HEK293 (cell line): ENCODE data around the gene TMEM178A.

Source experiments
- CTCF ChIA-PET: fragments of 350-600 bp; formaldehyde crosslinking; extraction: SDS; loops from one replicate; lab custom pipeline; 2021; ENCODE audit warnings: antibody characterized with exemption; lab: Yijun Ruan, JAX
- POLR2A ChIA-PET: fragments of 300-600 bp; formaldehyde crosslinking; extraction: SDS; loops from one replicate; lab custom pipeline; 2020; ENCODE audit warnings: antibody characterized with exemption, inconsistent platforms; lab: Yijun Ruan, JAX
- H3K27ac ChIP-seq: fragments of 200-500 bp; sonication (Bioruptor generic); 2 replicates; pipeline ENCODE4 v1.5.1; 2014; ENCODE audit warnings: low read depth, low read length, control low read depth, inconsistent platforms; ENCODE audit errors: extremely low read depth
- H3K36me3 ChIP-seq, 2 experiments: fragments of 200-500 bp in 1 of 2; sonication (Bioruptor generic) in 1 of 2; 1 replicate in 1 of 2; 2 replicates in 1 of 2; pipeline ENCODE4 v1.5.1; 2014 to 2017; ENCODE audit warnings: inconsistent platforms in 2 of 2, low read length in 2 of 2; ENCODE audit not compliant: control insufficient read depth in 2 of 2, insufficient read depth in 1 of 2
- H3K4me1 ChIP-seq: fragments of 200-500 bp; sonication (Bioruptor generic); 2 replicates; pipeline ENCODE4 v1.5.1; 2014; ENCODE audit warnings: mild to moderate bottlenecking, low read length, inconsistent platforms; ENCODE audit not compliant: control insufficient read depth, insufficient read depth
- H3K4me3 ChIP-seq: 2 replicates; pipeline ENCODE4 v1.5.1; 2011; ENCODE audit warnings: low read depth, mild to moderate bottlenecking, control low read depth, low read length, moderate library complexity
- H3K9me3 ChIP-seq: fragments of 200-500 bp; sonication (Bioruptor generic); 2 replicates; pipeline ENCODE4 v1.5.1; 2014; ENCODE audit warnings: low read depth, low read length, inconsistent platforms; ENCODE audit not compliant: control insufficient read depth, insufficient read depth
- AEBP2 ChIP-seq: fragments of 450-650 bp; formaldehyde crosslinking; IDR thresholded peaks from 2 replicates; pipeline ENCODE4 v1.5.1; 2016; ENCODE audit warnings: missing biosample characterization, missing genetic modification characterization, borderline replicate concordance
- EGR2 ChIP-seq: fragments of 450-650 bp; formaldehyde crosslinking; IDR thresholded peaks from 2 replicates; pipeline ENCODE4 v1.5.1; 2016; ENCODE audit warnings: low read depth, missing biosample characterization, missing genetic modification characterization
- KLF8 ChIP-seq: fragments of 450-650 bp; formaldehyde crosslinking; IDR thresholded peaks from 2 replicates; pipeline ENCODE4 v1.5.1; 2016; ENCODE audit warnings: missing biosample characterization, missing genetic modification characterization
- PRDM6 ChIP-seq: fragments of 450-650 bp; formaldehyde crosslinking; IDR thresholded peaks from 2 replicates; pipeline ENCODE4 v1.5.1; 2017; ENCODE audit warnings: missing biosample characterization, missing genetic modification characterization
- SP2 ChIP-seq: fragments of 450-650 bp; formaldehyde crosslinking; IDR thresholded peaks from 2 replicates; pipeline ENCODE4 v1.5.1; 2016; ENCODE audit warnings: missing biosample characterization, missing genetic modification characterization
- TRIM28 ChIP-seq: IDR thresholded peaks from 2 replicates; pipeline ENCODE4 v1.6.1; 2011; ENCODE audit warnings: low read length, control low read depth, borderline replicate concordance
- ZBTB1 ChIP-seq: fragments of 450-650 bp; formaldehyde crosslinking; IDR thresholded peaks from 2 replicates; pipeline ENCODE4 v1.5.1; 2016; ENCODE audit warnings: missing biosample characterization, missing genetic modification characterization
- ZBTB44 ChIP-seq: fragments of 450-650 bp; IDR thresholded peaks from 2 replicates; pipeline ENCODE4 v1.5.1; 2018; ENCODE audit warnings: missing biosample characterization, mild to moderate bottlenecking, missing genetic modification characterization
- ZNF16 ChIP-seq: fragments of 450-650 bp; formaldehyde crosslinking; IDR thresholded peaks from 2 replicates; pipeline ENCODE4 v1.5.1; 2016; ENCODE audit warnings: low read depth, missing biosample characterization, missing genetic modification characterization
- ZNF174 ChIP-seq: fragments of 450-650 bp; formaldehyde crosslinking; IDR thresholded peaks from 2 replicates; pipeline ENCODE4 v1.5.0; 2017; ENCODE audit warnings: missing biosample characterization, mild to moderate bottlenecking, missing genetic modification characterization
- ZNF211 ChIP-seq: fragments of 450-650 bp; formaldehyde crosslinking; IDR thresholded peaks from 2 replicates; pipeline ENCODE4 v1.5.1; 2016; ENCODE audit warnings: low read depth, missing biosample characterization, missing genetic modification characterization
- ZNF26 ChIP-seq: fragments of 450-650 bp; formaldehyde crosslinking; IDR thresholded peaks from 2 replicates; pipeline ENCODE4 v1.5.1; 2016; ENCODE audit warnings: missing biosample characterization, missing genetic modification characterization
- ZNF341 ChIP-seq: fragments of 450-650 bp; formaldehyde crosslinking; IDR thresholded peaks from 2 replicates; pipeline ENCODE4; 2016; ENCODE audit warnings: low read depth, missing biosample characterization, missing genetic modification characterization
- ZNF37A ChIP-seq: fragments of 450-650 bp; IDR thresholded peaks from 2 replicates; pipeline ENCODE4 v1.5.1; 2018; ENCODE audit warnings: missing biosample characterization, missing genetic modification characterization
- ZNF391 ChIP-seq: fragments of 450-650 bp; formaldehyde crosslinking; IDR thresholded peaks from 2 replicates; pipeline ENCODE4 v1.5.1; 2016; ENCODE audit warnings: low read depth, missing biosample characterization, missing genetic modification characterization, borderline replicate concordance
- ZNF416 ChIP-seq: fragments of 450-650 bp; formaldehyde crosslinking; IDR thresholded peaks from 2 replicates; pipeline ENCODE4 v1.5.1; 2016; ENCODE audit warnings: missing biosample characterization, missing genetic modification characterization
- ZNF423 ChIP-seq: fragments of 450-650 bp; formaldehyde crosslinking; IDR thresholded peaks from 2 replicates; pipeline ENCODE4 v1.5.1; 2016; ENCODE audit warnings: missing biosample characterization, missing genetic modification characterization
- ZNF433 ChIP-seq: fragments of 450-650 bp; formaldehyde crosslinking; IDR thresholded peaks from 2 replicates; pipeline ENCODE4 v1.5.1; 2016; ENCODE audit warnings: missing biosample characterization, missing genetic modification characterization, low read depth
- ZNF558 ChIP-seq: fragments of 450-650 bp; formaldehyde crosslinking; IDR thresholded peaks from 2 replicates; pipeline ENCODE4 v1.5.1; 2016; ENCODE audit warnings: missing biosample characterization, missing genetic modification characterization
- ZNF704 ChIP-seq: fragments of 450-650 bp; formaldehyde crosslinking; IDR thresholded peaks from 2 replicates; pipeline ENCODE4 v1.5.1; 2016; ENCODE audit warnings: missing biosample characterization, missing genetic modification characterization
- ZNF791 ChIP-seq: fragments of 450-650 bp; formaldehyde crosslinking; IDR thresholded peaks from 2 replicates; pipeline ENCODE4 v1.5.1; 2016; ENCODE audit warnings: missing biosample characterization, missing genetic modification characterization
- ZXDB ChIP-seq: fragments of 450-650 bp; formaldehyde crosslinking; IDR thresholded peaks from 2 replicates; pipeline ENCODE4 v1.5.1; 2016; ENCODE audit warnings: missing biosample characterization, missing genetic modification characterization
- TF ChIP-seq, protein P1 (sequence below): fragments of 450-650 bp; formaldehyde crosslinking; IDR thresholded peaks from 2 replicates; pipeline ENCODE4 v1.5.1; 2016; ENCODE audit warnings: missing biosample characterization, missing genetic modification characterization
- TF ChIP-seq, protein P2 (sequence below): fragments of 450-650 bp; formaldehyde crosslinking; IDR thresholded peaks from 2 replicates; pipeline ENCODE4 v1.5.1; 2016; ENCODE audit warnings: missing biosample characterization, missing genetic modification characterization
- TF ChIP-seq, protein P3 (sequence below): fragments of 450-650 bp; formaldehyde crosslinking; IDR thresholded peaks from 2 replicates; pipeline ENCODE4 v1.5.1; 2016; ENCODE audit warnings: missing biosample characterization, missing genetic modification characterization

TMEM178A gene

GRCh38 chr2:39757156-39757555 lies 91.4 kb downstream of the TMEM178A start:
- Histone ChIP-seq H3K27ac (no peak overlapping the region), H3K9me3 (no peaks in the 10 kb centered on the region), H3K4me1 (no peaks in the 10 kb centered on the region), H3K36me3 (peaks cover 70 to 92% of the 10 kb centered on the region in 2 experiments; a peak in 2 of 3 replicates)
- ChIA-PET CTCF (interaction anchor here (0.6 kb wide), 1 partner anchor 27 kb away, joined by 3 read pairs; no protein-coding TSS in a partner anchor), POLR2A (no interaction called here)
- no peak for TF ChIP-seq ZNF26 (tag by site-specific recombination)
- TF ChIP-seq ZNF433 (tag by site-specific recombination): no peak
- no peak for TF ChIP-seq ZNF704 (tag by site-specific recombination)
- TF ChIP-seq TRIM28: no peak
- TF ChIP-seq ZNF391 (tag by site-specific recombination): no peak
- no peak for TF ChIP-seq ZNF416
- no peak for TF ChIP-seq ZNF174
- TF ChIP-seq ZBTB1 (tag by site-specific recombination): no peak
- TF ChIP-seq ZNF341: no peak
- TF ChIP-seq, all 188 proteins: peak for 0
- H3K4me3 ChIP-seq: no peak overlapping the region

DNA sequence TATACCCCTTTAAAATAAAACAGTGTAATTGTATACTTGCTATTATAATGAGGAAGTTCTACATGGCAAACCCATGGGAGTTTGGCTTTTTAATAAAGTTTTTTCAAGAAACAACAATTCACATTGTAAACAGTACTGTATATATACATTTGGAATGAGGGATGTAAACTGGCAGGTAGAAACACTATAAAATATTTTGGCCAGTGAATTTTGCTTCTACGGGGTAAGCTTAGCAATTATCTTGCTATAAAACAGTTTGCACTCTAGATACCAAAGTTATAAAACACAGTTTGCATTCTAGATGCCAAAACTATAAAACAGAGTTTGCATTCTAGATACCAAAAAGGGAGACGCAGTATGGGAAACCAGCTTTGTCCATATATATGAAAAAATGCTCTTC lies 96.7 kb downstream of the TMEM178A start:
- Histone ChIP-seq H3K4me1 (no peaks in the 10 kb centered on the region), H3K27ac (no peak overlapping the region), H3K9me3 (no peaks in the 10 kb centered on the region), H3K36me3 (peaks cover 67 to 78% of the 10 kb centered on the region in 2 experiments), H3K4me3 (no peak overlapping the region)
- POLR2A ChIA-PET: no interaction called here
- CTCF ChIA-PET: no interaction called here
- TF ChIP-seq EGR2 (tag by site-specific recombination): no peak
- TF ChIP-seq, protein P1, sequence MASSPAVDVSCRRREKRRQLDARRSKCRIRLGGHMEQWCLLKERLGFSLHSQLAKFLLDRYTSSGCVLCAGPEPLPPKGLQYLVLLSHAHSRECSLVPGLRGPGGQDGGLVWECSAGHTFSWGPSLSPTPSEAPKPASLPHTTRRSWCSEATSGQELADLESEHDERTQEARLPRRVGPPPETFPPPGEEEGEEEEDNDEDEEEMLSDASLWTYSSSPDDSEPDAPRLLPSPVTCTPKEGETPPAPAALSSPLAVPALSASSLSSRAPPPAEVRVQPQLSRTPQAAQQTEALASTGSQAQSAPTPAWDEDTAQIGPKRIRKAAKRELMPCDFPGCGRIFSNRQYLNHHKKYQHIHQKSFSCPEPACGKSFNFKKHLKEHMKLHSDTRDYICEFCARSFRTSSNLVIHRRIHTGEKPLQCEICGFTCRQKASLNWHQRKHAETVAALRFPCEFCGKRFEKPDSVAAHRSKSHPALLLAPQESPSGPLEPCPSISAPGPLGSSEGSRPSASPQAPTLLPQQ (tag by site-specific recombination): no peak
- TF ChIP-seq, protein P2, sequence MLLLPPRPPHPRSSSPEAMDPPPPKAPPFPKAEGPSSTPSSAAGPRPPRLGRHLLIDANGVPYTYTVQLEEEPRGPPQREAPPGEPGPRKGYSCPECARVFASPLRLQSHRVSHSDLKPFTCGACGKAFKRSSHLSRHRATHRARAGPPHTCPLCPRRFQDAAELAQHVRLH (tag by site-specific recombination): 0 out of 2 replicates have a peak, but pooled peaks have one; percentile 14
- TF ChIP-seq ZNF791 (tag by site-specific recombination): no peak
- TF ChIP-seq ZNF423 (tag by site-specific recombination): no peak
- no peak for TF ChIP-seq SP2 (tag by site-specific recombination)
- TF ChIP-seq, protein P3, sequence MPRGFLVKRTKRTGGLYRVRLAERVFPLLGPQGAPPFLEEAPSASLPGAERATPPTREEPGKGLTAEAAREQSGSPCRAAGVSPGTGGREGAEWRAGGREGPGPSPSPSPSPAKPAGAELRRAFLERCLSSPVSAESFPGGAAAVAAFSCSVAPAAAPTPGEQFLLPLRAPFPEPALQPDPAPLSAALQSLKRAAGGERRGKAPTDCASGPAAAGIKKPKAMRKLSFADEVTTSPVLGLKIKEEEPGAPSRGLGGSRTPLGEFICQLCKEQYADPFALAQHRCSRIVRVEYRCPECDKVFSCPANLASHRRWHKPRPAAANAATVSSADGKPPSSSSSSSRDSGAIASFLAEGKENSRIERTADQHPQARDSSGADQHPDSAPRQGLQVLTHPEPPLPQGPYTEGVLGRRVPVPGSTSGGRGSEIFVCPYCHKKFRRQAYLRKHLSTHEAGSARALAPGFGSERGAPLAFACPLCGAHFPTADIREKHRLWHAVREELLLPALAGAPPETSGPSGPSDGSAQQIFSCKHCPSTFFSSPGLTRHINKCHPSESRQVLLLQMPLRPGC (tag by site-specific recombination): no peak
- no peak for TF ChIP-seq ZBTB44 (tag by site-specific recombination)
- no peak for TF ChIP-seq ZNF16
- no peak for TF ChIP-seq ZXDB
- TF ChIP-seq ZNF37A (tag by site-specific recombination): no peak
- 0 out of 2 replicates have a peak, but pooled peaks have one; percentile 24 for TF ChIP-seq PRDM6 (tag by site-specific recombination)
- no peak for TF ChIP-seq AEBP2 (tag by site-specific recombination)
- no peak for TF ChIP-seq KLF8 (tag by site-specific recombination)
- no peak for TF ChIP-seq ZNF558 (tag by site-specific recombination)
- no peak for TF ChIP-seq ZNF211 (tag by site-specific recombination)
